Left lung (tissue), 10 donors: ENCODE results near the gene DLG5. TPM values are rescaled to one million over a fixed set of nuclear protein-coding genes. Genes with fewer than 3 reads are reported as not detected.

Experiments
- ATAC-seq: fragments of 200-7000 bp; cut with Tn5 transposase; one replicate; pipeline ENCODE4 v1.9.1; 2020; ENCODE audit warnings: moderate library complexity
- DNase-seq, 4 donors: peaks; one replicate each; pipeline ENCODE4 v3.0.0-alpha.2; 2013 to 2020
- H3K27ac ChIP-seq, 2 donors: fragments of 200-600 bp; sonication (generic) in 1 of 2; one replicate each; pipeline versions ENCODE4 v1.5.0 to v1.8.0; 2020 to 2021
- H3K27me3 ChIP-seq, 2 donors: fragments of 200-600 bp; sonication (generic) in 1 of 2; one replicate each; pipeline versions ENCODE4 v1.5.0 to v1.8.0; 2020 to 2021
- H3K36me3 ChIP-seq, 2 donors: fragments of 200-600 bp; sonication (generic) in 1 of 2; one replicate each; pipeline versions ENCODE4 v1.5.0 to v1.8.0; 2020 to 2021
- H3K4me1 ChIP-seq, 2 donors: fragments of 200-600 bp; one replicate each; pipeline ENCODE4 v1.8.0; 2021
- H3K4me3 ChIP-seq, 2 donors: fragments of 200-600 bp; sonication (generic) in 1 of 2; one replicate each; pipeline versions ENCODE4 v1.5.0 to v1.8.0; 2020 to 2021; ENCODE audit warnings: mild to moderate bottlenecking in 1 of 2
- H3K9me3 ChIP-seq, 2 donors: fragments of 200-600 bp; sonication (generic) in 1 of 2; one replicate each; pipeline versions ENCODE4 v1.5.0 to v1.8.0; 2020 to 2021
- intact Hi-C, 2 donors: fragments of 100-400 bp; cut with DNase I; formaldehyde crosslinking; loops; one replicate each; pipeline versions ENCODE4 v1.11.2 to v1.14.2; 2022
- polyA plus RNA-seq, 6 donors: library from polyadenylated mRNA; unstranded; fragments of 120-200 nt; gene quantifications; one replicate each; pipeline ENCODE4 v1.2.1, GENCODE V29; 2013; ENCODE audit not compliant: insufficient read length in 6 of 6
- total RNA-seq, 2 donors: library from RNA; stranded (reverse); fragmentation: NEBNext Ultra II Directional; extraction: Animal tissue kit (Norgen Biotek cat#: 25700); gene quantifications; one replicate each; pipeline ENCODE4 v1.2.1, GENCODE V29; 2021
- TF ChIP-seq, protein P1 (sequence below), 2 donors: fragments of 200-600 bp; sonication (generic) in 1 of 2; IDR thresholded peaks; one replicate each; pipeline versions ENCODE4 v1.5.0 to v1.8.0; 2021; ENCODE audit warnings: antibody characterized with exemption in 2 of 2
- donor health status: DM: no; HTN: yes; CAD: no.
- donor health status: DM: no; HTN: no; CAD: no.

Gene DLG5
- total and polyA plus RNA-seq, 8 donors, result 17.0 to 53.4 (median 49.0) TPM

DNA sequence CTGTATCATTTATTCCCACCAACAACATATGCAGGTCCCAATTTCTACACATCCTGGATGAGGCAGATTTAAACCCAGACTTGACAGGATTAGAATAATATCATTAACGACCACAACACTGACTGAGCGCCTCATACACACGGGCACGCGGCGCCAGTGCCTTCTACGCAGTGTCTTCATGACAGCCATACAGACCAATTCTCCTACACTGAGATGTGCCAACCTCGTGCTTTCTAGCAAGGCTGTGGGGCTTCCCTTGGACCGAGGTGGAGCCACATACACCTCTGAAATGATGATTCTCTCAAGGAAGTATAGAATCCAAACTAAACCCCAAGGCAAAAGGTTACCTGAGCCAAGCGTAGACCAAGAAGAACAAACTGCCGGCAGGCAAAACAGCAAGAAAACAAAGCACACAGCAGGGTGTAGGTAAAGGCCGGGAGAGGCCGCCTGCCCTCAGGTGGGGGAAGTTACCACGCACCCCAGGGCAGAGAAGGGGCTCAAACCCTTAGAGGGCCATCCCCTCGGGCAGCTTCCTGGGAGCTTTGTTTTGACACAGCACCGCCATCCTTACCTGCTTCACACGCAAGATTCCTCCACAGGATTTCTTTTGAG, 75.8 kb downstream of the DLG5 start:
- peaks cover 0 to 8% of the 10 kb centered on the region in 2 donors for H3K4me1 ChIP-seq
- no peak overlapping the region for H3K4me3 ChIP-seq
- TF ChIP-seq, protein P1, sequence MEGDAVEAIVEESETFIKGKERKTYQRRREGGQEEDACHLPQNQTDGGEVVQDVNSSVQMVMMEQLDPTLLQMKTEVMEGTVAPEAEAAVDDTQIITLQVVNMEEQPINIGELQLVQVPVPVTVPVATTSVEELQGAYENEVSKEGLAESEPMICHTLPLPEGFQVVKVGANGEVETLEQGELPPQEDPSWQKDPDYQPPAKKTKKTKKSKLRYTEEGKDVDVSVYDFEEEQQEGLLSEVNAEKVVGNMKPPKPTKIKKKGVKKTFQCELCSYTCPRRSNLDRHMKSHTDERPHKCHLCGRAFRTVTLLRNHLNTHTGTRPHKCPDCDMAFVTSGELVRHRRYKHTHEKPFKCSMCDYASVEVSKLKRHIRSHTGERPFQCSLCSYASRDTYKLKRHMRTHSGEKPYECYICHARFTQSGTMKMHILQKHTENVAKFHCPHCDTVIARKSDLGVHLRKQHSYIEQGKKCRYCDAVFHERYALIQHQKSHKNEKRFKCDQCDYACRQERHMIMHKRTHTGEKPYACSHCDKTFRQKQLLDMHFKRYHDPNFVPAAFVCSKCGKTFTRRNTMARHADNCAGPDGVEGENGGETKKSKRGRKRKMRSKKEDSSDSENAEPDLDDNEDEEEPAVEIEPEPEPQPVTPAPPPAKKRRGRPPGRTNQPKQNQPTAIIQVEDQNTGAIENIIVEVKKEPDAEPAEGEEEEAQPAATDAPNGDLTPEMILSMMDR (IDR thresholded peaks at IDR 0.05), result no peak
- H3K27ac ChIP-seq, result no peak overlapping the region
- H3K9me3 ChIP-seq, result no peaks in the 10 kb centered on the region
- H3K36me3 ChIP-seq, result peaks cover 0 to 28% of the 10 kb centered on the region in 2 donors
- intact Hi-C loops, result no loop called here
- DNase-seq (no peak), ATAC-seq (no peak)
- no peaks in the 10 kb centered on the region for H3K27me3 ChIP-seq

DNA sequence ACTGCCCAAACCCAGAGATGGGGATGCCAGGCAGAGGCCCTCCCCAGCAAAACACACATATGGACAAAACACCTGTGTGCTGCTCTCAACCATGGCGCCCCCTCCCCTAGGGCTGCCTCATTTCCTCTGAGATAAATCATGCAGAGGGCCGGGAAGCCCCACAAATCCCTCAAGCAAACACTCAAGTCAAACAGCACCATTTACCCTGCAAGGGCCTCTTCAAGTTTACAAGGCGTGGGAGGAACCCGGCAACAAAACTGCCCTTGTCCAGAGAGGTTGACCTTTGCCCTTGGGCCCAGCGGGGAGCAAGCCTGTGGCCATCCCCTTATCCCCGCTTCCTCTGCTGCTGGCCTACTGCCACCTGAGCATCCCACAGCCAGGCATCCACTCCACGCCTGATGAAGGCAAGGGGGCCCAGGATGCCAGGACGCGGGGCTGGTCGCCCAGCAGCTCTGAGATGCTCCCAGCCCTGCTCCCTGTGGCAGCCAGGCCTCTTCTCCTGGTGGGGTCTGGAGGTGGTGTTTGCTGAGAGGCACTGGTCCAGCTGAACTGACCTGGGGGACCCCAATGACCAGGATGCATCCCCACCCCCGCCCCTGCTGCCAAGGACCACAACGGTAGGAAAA, 77.4 kb downstream of the DLG5 start:
- ATAC-seq (no peak), DNase-seq (no peak)
- Histone ChIP-seq H3K4me1 (peaks cover 0 to 8% of the 10 kb centered on the region in 2 donors), H3K27ac (no peak overlapping the region), H3K4me3 (no peak overlapping the region), H3K9me3 (no peaks in the 10 kb centered on the region), H3K36me3 (peaks cover 0 to 28% of the 10 kb centered on the region in 2 donors), H3K27me3 (no peaks in the 10 kb centered on the region)
- TF ChIP-seq, protein P1 (IDR thresholded peaks at IDR 0.05), result no peak
- intact Hi-C loops, result loop anchor here in 1 of 2 donors (10.0 kb wide), 1 partner anchor 156 kb away; no protein-coding TSS in a partner anchor

DNA sequence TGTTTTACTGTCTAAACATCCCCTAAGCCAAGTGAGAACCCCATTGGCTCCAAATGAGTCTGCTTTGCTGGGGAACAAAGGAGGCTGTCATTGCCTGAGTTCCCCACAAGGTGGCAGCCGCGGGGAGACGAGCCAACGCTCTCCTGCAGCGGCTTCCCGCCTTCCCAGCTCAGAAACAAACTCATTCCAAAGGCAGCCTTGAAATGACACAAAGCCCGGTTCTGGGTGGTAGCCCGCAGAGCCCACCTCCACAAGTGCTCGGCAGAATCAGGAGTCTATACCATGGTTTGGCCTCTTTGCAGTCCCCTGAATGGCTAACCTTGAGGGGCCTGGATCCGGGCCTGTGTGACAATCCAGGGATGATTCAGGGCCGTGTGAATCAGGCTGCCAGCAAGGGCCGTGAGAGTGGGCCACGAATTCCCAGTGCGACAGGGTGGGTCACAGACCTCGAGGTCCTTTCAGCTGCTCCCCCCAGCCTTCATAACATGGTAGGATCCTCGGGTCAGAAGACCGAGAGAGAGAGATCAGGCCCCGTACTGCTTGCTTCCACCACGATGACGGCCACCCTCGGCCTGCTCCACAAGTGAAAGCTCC, 79.7 kb downstream of the DLG5 start:
- TF ChIP-seq, protein P1 (IDR thresholded peaks at IDR 0.05), result peak; percentile 93 to 95
- peak; percentile 69 to 90 (median 80) for DNase-seq
- intact Hi-C loops, result loop anchor here in 1 of 2 donors (10.0 kb wide), 1 partner anchor 158 kb away; no protein-coding TSS in a partner anchor
- no peak overlapping the region for H3K4me3 ChIP-seq
- H3K4me1 ChIP-seq, result peaks cover 0 to 8% of the 10 kb centered on the region in 2 donors
- peak overlapping the region in 1 of 2 donors; percentile 26 for H3K27ac ChIP-seq
- H3K36me3 ChIP-seq, result peaks cover 0 to 33% of the 10 kb centered on the region in 2 donors
- no peaks in the 10 kb centered on the region for H3K27me3 ChIP-seq
- no peaks in the 10 kb centered on the region for H3K9me3 ChIP-seq
- peak; percentile 96 for ATAC-seq

DNA sequence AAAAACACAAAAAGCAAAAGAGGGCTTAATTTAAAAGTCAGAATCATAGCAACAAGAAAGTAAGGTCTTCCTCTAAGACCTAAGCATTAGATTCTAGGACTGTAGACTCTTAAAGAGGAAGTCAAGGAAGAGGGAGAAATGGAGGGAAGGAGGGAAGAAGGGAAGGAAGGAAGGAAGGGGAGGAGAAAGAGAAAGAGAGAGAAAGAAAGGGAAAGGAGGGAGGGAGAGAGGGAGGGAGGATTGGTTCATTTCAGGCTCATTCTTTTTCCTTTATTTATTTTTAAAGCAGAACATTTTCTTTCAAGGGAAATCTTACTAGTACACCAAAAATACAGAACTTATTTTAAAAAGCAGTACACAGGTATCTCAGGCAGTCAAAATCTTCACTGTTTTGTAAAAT, 81.1 kb downstream of the DLG5 start:
- no peak for ATAC-seq

More for the DNA sequence above, 81.1 kb downstream of the DLG5 start:
- no peak overlapping the region for H3K4me3 ChIP-seq
- DNase-seq, result no peak
- no peaks in the 10 kb centered on the region for H3K9me3 ChIP-seq
- TF ChIP-seq, protein P1 (IDR thresholded peaks at IDR 0.05), result no peak
- H3K4me1 ChIP-seq, result peaks cover 0 to 8% of the 10 kb centered on the region in 2 donors
- no peaks in the 10 kb centered on the region for H3K27me3 ChIP-seq
- no peak overlapping the region for H3K27ac ChIP-seq
- intact Hi-C loops, result loop anchor here in 1 of 2 donors (10.0 kb wide), 1 partner anchor 159 kb away; no protein-coding TSS in a partner anchor
- H3K36me3 ChIP-seq, result peaks cover 0 to 35% of the 10 kb centered on the region in 2 donors
